GM12875 (cell line): ENCODE data around the gene FZD4.
"Not testable (repeated sequence)": the region's sequence is repeated elsewhere in the genome, so short reads cannot be mapped to it uniquely, and the experiment has no call there.

Source experiments
- H3K4me3 ChIP-seq: one replicate; pipeline ENCODE4 v1.5.1; 2011; ENCODE audit warnings: low read depth, low read length, control low read depth
- CTCF ChIP-seq: IDR thresholded peaks from 2 replicates; pipeline ENCODE4 v1.5.1; 2011; ENCODE audit warnings: low read depth, mild to moderate bottlenecking, control low read depth, inconsistent platforms, low read length, moderate library complexity, borderline replicate concordance; ENCODE audit not compliant: insufficient read depth

Gene FZD4

GRCh38 chr11:86955361-86956120 lies at the start of gene FZD4:
TSS of gene FZD4 (minus strand) at chr11:86955395. CDS start at chr11:86955085, 310 bp downstream.
- peak within 1 kb of the TSS; percentile 57 for H3K4me3 ChIP-seq
- TF ChIP-seq CTCF = no peak

GRCh38 chr11:87004281-87004680 lies 49.1 kb upstream of the FZD4 start:
- H3K4me3 ChIP-seq = not testable (repeated sequence)

GRCh38 chr11:87002918-87003317 lies 47.7 kb upstream of the FZD4 start:
- no peak for TF ChIP-seq CTCF

GRCh38 chr11:86999859-87000753 lies 44.9 kb upstream of the FZD4 start:
- TF ChIP-seq CTCF = no peak
- no peak overlapping the region for H3K4me3 ChIP-seq

More at GRCh38 chr11:87002918-87003317, 47.7 kb upstream of the FZD4 start:
- no peak overlapping the region for H3K4me3 ChIP-seq

GRCh38 chr11:86999388-86999787 lies 44.2 kb upstream of the FZD4 start:
- TF ChIP-seq CTCF = no peak
- H3K4me3 ChIP-seq = no peak overlapping the region

GRCh38 chr11:86996953-86997570 lies 41.9 kb upstream of the FZD4 start:
- no peak for TF ChIP-seq CTCF
- H3K4me3 ChIP-seq = no peak overlapping the region

GRCh38 chr11:86993031-86993430 lies 37.8 kb upstream of the FZD4 start:
- TF ChIP-seq CTCF = no peak
- H3K4me3 ChIP-seq = no peak overlapping the region

GRCh38 chr11:86992340-86992739 lies 37.1 kb upstream of the FZD4 start:
- not testable (repeated sequence) for H3K4me3 ChIP-seq
